Adrenal gland (tissue), 5 donors: ENCODE data around the gene RNF4.

ENCODE experiments used
- POLR2A ChIP-seq, 2 donors: fragments of 450-650 bp; IDR thresholded peaks; one replicate each; pipeline ENCODE4 v1.6.1; 2017; ENCODE audit warnings: antibody characterized with exemption in 2 of 2, mild to moderate bottlenecking in 2 of 2, moderate library complexity in 1 of 2
- TF ChIP-seq, protein P1 (sequence below), 6 experiments: fragments of 450-650 bp in 4 of 6; fragments of 200-600 bp in 2 of 6; sonication (generic) in 1 of 6; IDR thresholded peaks; 1 replicate in 5 of 6; 2 replicates in 1 of 6; pipeline versions ENCODE4 v1.5.1 to v1.8.0; 2016 to 2021; ENCODE audit warnings: antibody characterized with exemption in 6 of 6, mild to moderate bottlenecking in 2 of 6, moderate library complexity in 1 of 6
- donor health status: DM: no; HTN: no; CAD: no.

DNA sequence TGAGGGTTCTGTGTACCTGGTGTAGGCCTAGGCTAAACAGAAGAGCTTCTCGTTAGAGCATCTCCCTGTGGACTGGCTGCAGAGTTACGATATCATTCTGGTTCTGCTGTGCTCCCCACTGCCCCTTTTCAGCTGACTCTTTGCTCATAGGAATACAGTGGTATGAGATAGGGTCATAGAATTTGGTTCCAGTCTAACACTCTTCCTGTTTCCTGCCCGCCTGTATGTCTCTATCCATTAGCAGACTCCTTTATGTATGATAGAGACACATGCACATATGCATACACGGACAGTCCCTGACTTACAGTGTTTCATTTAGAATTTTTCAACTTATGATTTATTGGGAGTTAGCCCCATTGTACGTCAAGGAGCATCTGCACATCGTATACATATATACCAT is 15.3 kb downstream of the RNF4 start:
- TF ChIP-seq, protein P1, sequence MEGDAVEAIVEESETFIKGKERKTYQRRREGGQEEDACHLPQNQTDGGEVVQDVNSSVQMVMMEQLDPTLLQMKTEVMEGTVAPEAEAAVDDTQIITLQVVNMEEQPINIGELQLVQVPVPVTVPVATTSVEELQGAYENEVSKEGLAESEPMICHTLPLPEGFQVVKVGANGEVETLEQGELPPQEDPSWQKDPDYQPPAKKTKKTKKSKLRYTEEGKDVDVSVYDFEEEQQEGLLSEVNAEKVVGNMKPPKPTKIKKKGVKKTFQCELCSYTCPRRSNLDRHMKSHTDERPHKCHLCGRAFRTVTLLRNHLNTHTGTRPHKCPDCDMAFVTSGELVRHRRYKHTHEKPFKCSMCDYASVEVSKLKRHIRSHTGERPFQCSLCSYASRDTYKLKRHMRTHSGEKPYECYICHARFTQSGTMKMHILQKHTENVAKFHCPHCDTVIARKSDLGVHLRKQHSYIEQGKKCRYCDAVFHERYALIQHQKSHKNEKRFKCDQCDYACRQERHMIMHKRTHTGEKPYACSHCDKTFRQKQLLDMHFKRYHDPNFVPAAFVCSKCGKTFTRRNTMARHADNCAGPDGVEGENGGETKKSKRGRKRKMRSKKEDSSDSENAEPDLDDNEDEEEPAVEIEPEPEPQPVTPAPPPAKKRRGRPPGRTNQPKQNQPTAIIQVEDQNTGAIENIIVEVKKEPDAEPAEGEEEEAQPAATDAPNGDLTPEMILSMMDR (IDR thresholded peaks at IDR 0.05) = no peak
- TF ChIP-seq POLR2A (IDR thresholded peaks at IDR 0.05) = no peak
